Measurements from ENCODE around the gene FKBP6. TPM values are rescaled to one million over a fixed set of nuclear protein-coding genes. Genes with fewer than 3 reads are reported as not detected.
"Not testable (repeated sequence)": the region's sequence is repeated elsewhere in the genome, so short reads cannot be mapped to it uniquely, and the experiment has no call there.

FKBP6 gene
- total and polyA plus RNA-seq, 9 of the 15 experiments (the other 6 are each of a cell fraction or from before 2014, with no cell fraction given), result not detected

DNA sequence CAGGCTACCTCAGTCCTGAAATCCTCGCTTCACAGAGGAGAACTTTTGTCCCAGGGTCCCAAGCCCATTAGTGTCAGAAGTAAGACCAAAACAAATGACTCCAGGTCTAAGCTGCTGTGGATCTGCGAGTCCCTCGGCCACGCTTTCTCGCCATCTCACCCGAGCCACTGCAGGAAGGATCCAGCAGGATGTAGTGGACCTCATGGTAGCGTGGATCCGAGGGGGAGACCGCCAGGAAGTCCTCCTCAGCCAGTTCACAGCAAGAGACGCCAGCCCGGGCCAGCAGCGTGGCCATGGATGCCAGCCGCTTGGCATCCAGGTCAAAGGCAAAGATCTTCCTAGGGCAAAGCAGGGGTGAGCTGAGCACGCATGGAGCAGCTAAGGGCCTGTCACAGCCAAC, 23.9 kb upstream of the FKBP6 start (continued):
- no peak for TF ChIP-seq RBM14 (IDR thresholded peaks at IDR 0.05; ENCODE audit: borderline replicate concordance, insufficient read depth, low read depth, low read length)
- no peak for TF ChIP-seq U2AF1 (optimal IDR thresholded peaks at IDR 0.05; ENCODE audit: low read depth, low read length)
- TF ChIP-seq ZNF12 (CRISPR knock-in tag; IDR thresholded peaks at IDR 0.05), result no peak
- TF ChIP-seq ASH1L (IDR thresholded peaks at IDR 0.05; ENCODE audit: borderline replicate concordance, low read depth, partially characterized antibody), result no peak

DNA sequence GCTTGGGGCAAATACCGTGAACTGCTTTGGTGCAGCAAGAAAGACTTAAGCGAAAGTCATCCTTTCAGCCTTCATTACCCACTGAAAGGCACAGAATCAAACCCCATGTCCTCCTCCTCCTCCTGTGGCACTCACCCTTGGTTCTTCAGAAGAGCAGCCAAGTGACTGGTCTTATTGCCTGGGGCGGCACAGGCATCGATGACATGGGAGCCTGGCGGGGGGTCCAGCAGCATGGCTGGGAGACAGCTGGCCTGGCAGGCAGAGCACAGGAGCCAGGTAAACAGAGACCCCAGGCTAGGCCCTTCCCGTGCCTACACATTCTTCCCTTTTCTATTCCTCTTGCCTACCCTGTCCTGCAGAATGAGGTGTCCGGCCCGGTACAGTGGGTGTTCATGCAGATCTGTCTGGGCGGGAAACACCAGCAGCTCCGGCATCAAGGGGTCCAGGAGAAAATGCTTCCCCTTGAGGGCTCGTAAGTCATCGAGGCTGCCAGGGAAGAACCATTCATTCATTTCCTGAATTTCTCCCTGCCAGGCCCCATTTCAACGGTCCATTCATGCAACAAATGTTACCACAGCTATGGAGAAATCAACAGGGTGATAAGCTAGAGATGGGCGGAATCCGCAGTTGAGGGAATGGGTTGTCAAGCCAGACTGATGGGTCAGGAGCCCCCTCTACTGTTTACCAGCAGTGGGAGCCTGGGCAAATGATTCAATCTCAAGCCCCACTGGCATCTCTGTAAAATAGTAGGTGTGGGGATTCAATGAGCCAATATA, 23.2 kb upstream of the FKBP6 start:
- H3K27me3 ChIP-seq (ENCODE audit: control insufficient read depth in 2 of 2, insufficient read depth in 2 of 2, low read length in 2 of 2); H3K9me1 ChIP-seq (ENCODE audit: control insufficient read depth, insufficient read depth, low read length); H3K9ac ChIP-seq (ENCODE audit: insufficient read depth in 1 of 2, low read depth in 2 of 2, low read length in 2 of 2); H2AFZ ChIP-seq (ENCODE audit: low read depth, low read length); CTCF ChIA-PET (ENCODE audit: low intra/inter-chr PET ratio); intact Hi-C loops (cut with micrococcal nuclease); H3K27ac ChIP-seq (ENCODE audit: extremely low read depth, low read depth, low read length); DNase-seq (ENCODE audit: extremely low read depth in 1 of 4, low spot score in 3 of 4); H3K9me3 ChIP-seq (replicated peaks; ENCODE audit: control insufficient read depth, insufficient read depth, low read depth, low read length); H3K4me3 ChIP-seq; ATAC-seq; H3K4me2 ChIP-seq (ENCODE audit: insufficient read depth, low read length); in situ Hi-C loops (cut with MboI); FAIRE-seq; BruUV-seq (replicated peaks); H4K20me1 ChIP-seq (replicated peaks; ENCODE audit: control insufficient read depth, insufficient read depth, low read length): not testable (repeated sequence)
- Histone ChIP-seq H3K36me3 (ENCODE audit: control insufficient read depth, insufficient read depth, low read length) (peaks cover 46% of the 10 kb centered on the region; the same call in 2 of the 3 replicates), H3K79me2 (ENCODE audit: control insufficient read depth, insufficient read depth, low read length) (peaks cover 26% of the 10 kb centered on the region), H3K4me1 (replicated peaks in 1 of 2; ENCODE audit: control insufficient read depth in 2 of 2, insufficient read depth in 2 of 2, low read length in 2 of 2) (peaks cover 4 to 19% of the 10 kb centered on the region in 2 experiments; a peak in 4 of 5 replicates)
- POLR2A ChIA-PET, result interaction anchor here (0.6 kb wide), 1 partner anchor 27 kb away, joined by 3 read pairs; no protein-coding TSS in a partner anchor
- 98% methylated on average over 10 of the region's 15 CpGs for WGBS (ENCODE audit: insufficient coverage, low coverage, missing lambda C conversion rate)
